HEK293T (cell line): ENCODE data around the gene FILIP1L.

Experiments
- CTCF ChIA-PET: fragments of 350-600 bp; formaldehyde crosslinking; extraction: SDS; loops from one replicate; lab custom pipeline; 2021; ENCODE audit warnings: antibody characterized with exemption, inconsistent platforms; lab: Yijun Ruan, JAX
- POLR2A ChIA-PET: fragments of 350-600 bp; formaldehyde crosslinking; extraction: SDS; loops from one replicate; lab custom pipeline; 2020; ENCODE audit warnings: antibody characterized with exemption, inconsistent platforms; lab: Yijun Ruan, JAX
- DNase-seq: peaks from one replicate; pipeline ENCODE4 v3.0.0; 2012; ENCODE audit warnings: mixed read lengths; ENCODE audit errors: extremely low spot score
- ARNT ChIP-seq: fragments of 450-650 bp; IDR thresholded peaks from 2 replicates; pipeline ENCODE4 v1.6.1; 2017; ENCODE audit warnings: mild to moderate bottlenecking
- BHLHE40 ChIP-seq: fragments of 450-650 bp; IDR thresholded peaks from 2 replicates; pipeline ENCODE4 v1.6.1; 2016; ENCODE audit warnings: mild to moderate bottlenecking, moderate library complexity, borderline replicate concordance
- CTBP1 ChIP-seq: fragments of 450-650 bp; IDR thresholded peaks from 2 replicates; pipeline ENCODE4 v1.6.1; 2016; ENCODE audit warnings: borderline replicate concordance
- ELF4 ChIP-seq: fragments of 450-650 bp; IDR thresholded peaks from 2 replicates; pipeline ENCODE4 v1.6.1; 2017; ENCODE audit warnings: antibody characterized with exemption
- FOXA1 ChIP-seq: fragments of 450-650 bp; IDR thresholded peaks from 2 replicates; pipeline ENCODE4 v1.6.1; 2016; ENCODE audit warnings: mild to moderate bottlenecking
- FOXK2 ChIP-seq: fragments of 450-650 bp; IDR thresholded peaks from 2 replicates; pipeline ENCODE4 v1.6.1; 2016; ENCODE audit warnings: mild to moderate bottlenecking
- FOXM1 ChIP-seq: fragments of 450-650 bp; IDR thresholded peaks from 2 replicates; pipeline ENCODE4 v1.6.1; 2017; ENCODE audit warnings: mild to moderate bottlenecking, borderline replicate concordance
- HDGF ChIP-seq: fragments of 450-650 bp; IDR thresholded peaks from 2 replicates; pipeline ENCODE4 v1.6.1; 2017; ENCODE audit warnings: antibody characterized with exemption, borderline replicate concordance
- L3MBTL2 ChIP-seq: fragments of 450-650 bp; conservative IDR thresholded peaks from 2 replicates; pipeline ENCODE4 v1.6.1; 2016; ENCODE audit warnings: mild to moderate bottlenecking
- LEF1 ChIP-seq: fragments of 450-650 bp; IDR thresholded peaks from 2 replicates; pipeline ENCODE4 v1.6.1; 2017; ENCODE audit warnings: mild to moderate bottlenecking, borderline replicate concordance
- NFRKB ChIP-seq: fragments of 450-650 bp; IDR thresholded peaks from 2 replicates; pipeline ENCODE4 v1.6.1; 2016; ENCODE audit warnings: mild to moderate bottlenecking, moderate library complexity
- PKNOX1 ChIP-seq: fragments of 450-650 bp; IDR thresholded peaks from 2 replicates; pipeline ENCODE4 v1.6.1; 2016
- SP1 ChIP-seq: fragments of 450-650 bp; IDR thresholded peaks from 2 replicates; pipeline ENCODE4 v1.6.1; 2017
- SUZ12 ChIP-seq: fragments of 450-650 bp; IDR thresholded peaks from 2 replicates; pipeline ENCODE4 v1.6.1; 2016; ENCODE audit warnings: mild to moderate bottlenecking
- TARDBP ChIP-seq: fragments of 450-650 bp; IDR thresholded peaks from 2 replicates; pipeline ENCODE4 v1.6.1; 2016
- ZNF384 ChIP-seq: fragments of 450-650 bp; IDR thresholded peaks from 2 replicates; pipeline ENCODE4 v1.6.1; 2016

Gene FILIP1L

GRCh38 chr3:99817047-99817436 lies 297.3 kb downstream of the FILIP1L start:
- peak; percentile 27 for DNase-seq
- ChIA-PET POLR2A (interaction anchor here (0.7 to 1.9 kb wide), 9 partner anchors 9 to 446 kb away, joined by 3 to 13 read pairs (median 4); partner anchors contain the start of gene TBC1D23), CTCF (interaction anchor here (2.0 kb wide), 1 partner anchor 9 kb away, joined by 5 read pairs; no protein-coding TSS in a partner anchor)
- TF ChIP-seq ZNF384 (no peak), LEF1 (no peak), HDGF (no peak), FOXM1 (no peak), SUZ12 (no peak), TARDBP (no peak), SP1 (no peak), ELF4 (no peak), NFRKB (no peak)

GRCh38 chr3:99810403-99810802 lies 303.9 kb downstream of the FILIP1L start:
- TF ChIP-seq SP1 (no peak), HDGF (no peak), PKNOX1 (no peak), NFRKB (no peak), FOXA1 (no peak), ARNT (no peak), ZNF384 (no peak), BHLHE40 (no peak), FOXM1 (no peak), FOXK2 (no peak), TARDBP (no peak)
- ChIA-PET POLR2A (no interaction called here), CTCF (no interaction called here)
- no peak for DNase-seq

- POLR2A ChIA-PET = no interaction called here
- CTCF ChIA-PET = interaction anchor here (0.7 to 1.5 kb wide), 2 partner anchors 15 to 733 kb away, joined by 3 read pairs; no protein-coding TSS in a partner anchor
- TF ChIP-seq LEF1 (no peak), SUZ12 (no peak), ZNF384 (no peak), L3MBTL2 (no peak), FOXM1 (no peak), HDGF (no peak), BHLHE40 (no peak), FOXA1 (no peak)
- DNase-seq = no peak
Measured at GRCh38 chr3:99809565-99809964, 304.7 kb downstream of the FILIP1L start.

- POLR2A ChIA-PET = interaction anchor here (1.0 kb wide), 1 partner anchor 10 kb away, joined by 6 read pairs; the partner anchor contains the start of gene CMSS1
- peak; percentile 63 for DNase-seq
- CTCF ChIA-PET = interaction anchor here (0.6 to 1.5 kb wide), 5 partner anchors 9 to 372 kb away, joined by 3 to 5 read pairs (median 3); partner anchors contain the start of gene CMSS1
- peak; percentile 49 for TF ChIP-seq PKNOX1
- no peak for TF ChIP-seq NFRKB
Measured at GRCh38 chr3:99808163-99808794, 306.0 kb downstream of the FILIP1L start.

GRCh38 chr3:99805160-99805559 lies 309.1 kb downstream of the FILIP1L start:
- POLR2A ChIA-PET = no interaction called here
- no peak for DNase-seq
- TF ChIP-seq CTBP1 (no peak), BHLHE40 (no peak), HDGF (no peak), FOXA1 (no peak), NFRKB (no peak)
- CTCF ChIA-PET = no interaction called here

- ChIA-PET POLR2A (no interaction called here), CTCF (no interaction called here)
- no peak for TF ChIP-seq ZNF384
- TF ChIP-seq ELF4 = no peak
- TF ChIP-seq ARNT = no peak
- TF ChIP-seq TARDBP = no peak
- TF ChIP-seq CTBP1 = no peak
- TF ChIP-seq SUZ12 = no peak
- TF ChIP-seq L3MBTL2 = no peak
- TF ChIP-seq LEF1 = no peak
- TF ChIP-seq FOXA1 = no peak
- no peak for TF ChIP-seq FOXK2
- TF ChIP-seq SP1 = no peak
- no peak for TF ChIP-seq PKNOX1
- TF ChIP-seq FOXM1 = no peak
- no peak for TF ChIP-seq HDGF
- no peak for TF ChIP-seq BHLHE40
- no peak for TF ChIP-seq NFRKB
- no peak for DNase-seq
Measured at GRCh38 chr3:99803297-99803696, 311.0 kb downstream of the FILIP1L start.

DNA sequence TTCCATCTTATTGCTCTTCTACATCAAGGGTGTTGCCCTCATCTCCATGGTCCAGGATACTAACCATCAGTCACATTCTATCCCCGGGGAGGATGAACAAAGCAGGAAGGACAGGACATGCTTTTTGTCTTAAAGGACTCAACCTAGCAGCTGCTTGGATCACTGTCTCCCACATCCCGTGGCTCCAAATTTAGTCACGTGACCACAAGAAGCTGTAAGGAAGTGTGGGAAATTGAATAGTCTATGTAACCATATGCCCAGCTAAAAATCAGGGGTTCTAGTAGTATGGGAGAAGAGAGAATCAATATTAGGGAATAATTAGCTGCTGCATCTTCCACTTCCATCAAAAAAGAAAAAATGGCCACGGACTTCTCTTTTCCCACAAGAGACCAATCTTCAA lies 314.9 kb downstream of the FILIP1L start:
- TF ChIP-seq L3MBTL2 = no peak
- TF ChIP-seq LEF1 = no peak
- no peak for TF ChIP-seq ZNF384
- no peak for TF ChIP-seq ELF4
- TF ChIP-seq BHLHE40 = no peak
- no peak for TF ChIP-seq FOXM1
- no peak for TF ChIP-seq SP1
- TF ChIP-seq TARDBP = no peak
- TF ChIP-seq FOXA1 = no peak
- TF ChIP-seq SUZ12 = no peak
- no peak for TF ChIP-seq HDGF
- TF ChIP-seq CTBP1 = no peak
- no peak for TF ChIP-seq ARNT
- no peak for TF ChIP-seq NFRKB
- TF ChIP-seq PKNOX1 = no peak
- TF ChIP-seq FOXK2 = no peak
- ChIA-PET POLR2A (no interaction called here), CTCF (no interaction called here)
- DNase-seq = no peak
